HG03060 (cell line): Measurements from ENCODE around the gene SMARCB1.

Experiments
- ATAC-seq: cut with Tn5 transposase; IDR thresholded peaks from one replicate; pipeline ENCODE4 v1.9.1; 2021; ENCODE audit warnings: low read depth, moderate number of reproducible peaks; ENCODE audit not compliant: unreplicated experiment

SMARCB1 gene

DNA sequence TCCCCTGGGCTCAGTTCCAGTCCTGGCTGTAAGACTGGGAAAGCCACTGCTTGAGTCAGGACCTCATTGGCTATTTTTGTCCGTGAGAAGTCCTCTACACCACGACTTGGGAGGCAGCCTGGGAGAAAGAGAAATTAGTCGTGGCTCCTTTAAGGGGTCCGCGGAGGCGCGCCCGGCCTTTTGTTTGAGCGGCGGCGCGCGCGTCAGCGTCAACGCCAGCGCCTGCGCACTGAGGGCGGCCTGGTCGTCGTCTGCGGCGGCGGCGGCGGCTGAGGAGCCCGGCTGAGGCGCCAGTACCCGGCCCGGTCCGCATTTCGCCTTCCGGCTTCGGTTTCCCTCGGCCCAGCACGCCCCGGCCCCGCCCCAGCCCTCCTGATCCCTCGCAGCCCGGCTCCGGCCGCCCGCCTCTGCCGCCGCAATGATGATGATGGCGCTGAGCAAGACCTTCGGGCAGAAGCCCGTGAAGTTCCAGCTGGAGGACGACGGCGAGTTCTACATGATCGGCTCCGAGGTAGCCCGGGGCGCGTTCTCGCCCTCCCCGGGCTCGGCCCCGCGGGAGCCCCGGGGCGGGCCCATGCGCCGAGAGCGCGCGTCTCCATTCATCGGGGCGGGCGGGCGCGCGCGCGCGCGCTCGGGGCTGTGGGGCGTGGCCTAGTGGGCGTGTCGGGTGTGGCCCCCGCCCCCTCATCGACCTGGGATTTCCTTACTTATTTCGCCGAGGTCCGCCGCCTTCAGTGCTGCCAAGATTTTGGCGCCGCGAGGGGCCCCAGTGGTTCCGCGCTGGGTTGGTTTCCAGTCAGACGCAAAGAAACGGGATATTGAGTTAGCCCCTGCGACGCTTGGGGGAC, at the start of gene SMARCB1:
TSS of gene SMARCB1 (plus strand) at position 215 of the 848 bp plus-strand sequence. CDS start at position 419, 204 bp downstream.
- ATAC-seq = peak; percentile 44

- ATAC-seq = no peak
Observed at GRCh38 chr22:23737696-23738095, 49.1 kb upstream of the SMARCB1 start.

DNA sequence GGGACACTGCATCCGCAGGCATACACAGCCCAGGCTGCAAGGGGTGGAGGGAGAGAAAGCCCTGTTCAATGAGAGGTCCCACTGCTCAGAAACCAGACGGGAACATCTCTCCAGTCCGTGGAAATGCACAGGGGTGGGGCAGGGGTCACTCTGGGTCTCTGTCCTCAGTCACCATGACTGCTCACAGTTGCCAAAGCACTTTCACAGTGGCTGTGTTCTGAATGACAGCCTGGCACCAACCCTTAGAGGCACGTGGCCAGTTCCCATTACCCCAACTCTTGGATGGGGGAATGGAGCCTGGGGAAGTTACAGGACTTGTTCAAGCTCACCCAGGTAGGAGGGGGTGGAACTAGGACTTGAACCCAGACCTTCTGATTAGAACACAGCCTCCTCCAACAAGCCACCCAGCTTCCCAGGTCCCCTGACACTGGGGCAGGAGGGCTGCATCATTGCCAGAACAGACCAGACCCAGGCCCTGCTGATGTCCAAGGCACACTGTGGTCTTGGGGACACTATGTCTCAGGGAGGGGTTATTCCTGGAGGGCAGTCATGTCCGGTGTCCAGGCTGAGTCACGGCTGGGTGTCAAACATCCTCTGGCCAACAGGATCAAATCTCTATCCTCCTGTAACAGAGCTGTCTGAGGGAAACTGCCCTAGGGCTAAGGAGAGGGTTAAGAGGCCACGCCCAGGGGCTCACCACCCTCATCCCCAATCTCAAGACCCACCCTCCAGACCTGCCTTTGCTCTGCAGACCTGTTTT, 44.1 kb upstream of the SMARCB1 start:
- no peak for ATAC-seq

DNA sequence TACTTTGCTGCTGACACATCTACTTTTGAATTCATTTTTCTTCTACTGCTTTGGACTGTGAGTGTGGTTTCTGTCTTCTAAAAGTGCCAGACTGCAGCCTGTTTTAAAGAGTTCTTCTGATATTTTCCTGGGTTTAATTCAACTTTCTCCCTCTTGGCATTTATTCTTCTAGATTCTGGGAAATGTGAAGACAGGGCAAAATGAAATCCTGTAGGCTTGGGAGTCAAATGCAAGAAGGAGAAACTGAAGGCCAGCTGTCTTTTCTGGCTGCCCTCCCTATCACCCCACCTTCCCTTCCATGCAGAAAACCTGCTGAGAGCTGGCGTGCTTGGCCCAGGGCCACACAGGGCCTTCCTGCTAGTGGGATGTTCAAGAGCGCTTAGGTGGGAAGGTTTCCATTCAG, 43.5 kb upstream of the SMARCB1 start:
- no peak for ATAC-seq

- ATAC-seq = no peak
Observed at GRCh38 chr22:23744001-23744400, 42.8 kb upstream of the SMARCB1 start.

GRCh38 chr22:23744485-23744884, 42.3 kb upstream of the SMARCB1 start:
- ATAC-seq = no peak

- no peak for ATAC-seq
Observed at GRCh38 chr22:23745791-23746190, 41.0 kb upstream of the SMARCB1 start.

- ATAC-seq = no peak
Observed at GRCh38 chr22:23749841-23750301, 36.9 kb upstream of the SMARCB1 start.

DNA sequence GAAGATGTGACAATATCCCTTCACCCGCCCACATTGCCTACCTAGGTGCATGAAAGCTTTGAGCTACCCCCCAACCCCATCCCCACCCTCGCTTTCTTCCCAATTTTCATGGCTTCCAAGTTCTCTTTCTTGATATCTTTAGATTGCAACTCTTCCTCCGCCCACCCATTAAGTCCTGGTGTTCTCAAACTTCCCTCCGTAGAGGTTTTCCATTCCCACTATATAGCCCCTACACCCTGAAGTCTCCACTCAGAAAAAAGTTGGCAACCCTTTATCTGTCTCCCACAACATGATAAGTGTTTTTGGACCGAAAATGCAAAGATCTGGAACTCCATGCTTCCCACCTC, 36.4 kb upstream of the SMARCB1 start:
- ATAC-seq = no peak

GRCh38 chr22:23750714-23751440, 35.9 kb upstream of the SMARCB1 start, which contains the start of gene ZNF70:
Gene ZNF70 (minus strand): TSS chr22:23751112. CDS start chr22:23745140, 5,972 bp downstream.
- no peak for ATAC-seq

DNA sequence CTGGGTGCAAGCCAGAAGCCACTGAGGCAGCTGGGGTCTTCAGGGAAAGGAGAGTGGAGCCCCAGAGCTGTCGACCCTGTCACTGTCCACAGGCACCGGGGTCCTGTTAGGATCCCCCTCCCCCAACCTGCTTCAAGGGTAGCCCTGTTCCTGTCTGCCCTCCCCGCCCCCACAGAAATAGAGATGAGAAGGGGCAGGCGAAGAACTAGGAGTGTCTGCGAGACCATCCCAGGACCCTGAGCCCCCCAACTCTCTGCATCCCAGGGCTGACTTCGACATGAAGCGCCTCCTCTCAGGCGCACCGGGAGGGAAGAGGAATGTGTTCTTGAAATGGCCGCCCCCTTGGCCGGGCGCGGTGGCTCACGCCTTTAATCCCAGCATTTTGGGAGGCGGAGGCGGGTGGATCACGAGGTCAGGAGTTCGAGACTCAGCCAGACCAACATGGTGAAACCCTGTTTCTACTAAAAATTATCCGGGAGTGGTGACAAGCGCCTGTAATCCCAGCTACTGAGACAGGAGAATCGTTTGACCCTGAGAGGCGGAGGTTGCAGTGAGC, 35.2 kb upstream of the SMARCB1 start:
- ATAC-seq = no peak

DNA sequence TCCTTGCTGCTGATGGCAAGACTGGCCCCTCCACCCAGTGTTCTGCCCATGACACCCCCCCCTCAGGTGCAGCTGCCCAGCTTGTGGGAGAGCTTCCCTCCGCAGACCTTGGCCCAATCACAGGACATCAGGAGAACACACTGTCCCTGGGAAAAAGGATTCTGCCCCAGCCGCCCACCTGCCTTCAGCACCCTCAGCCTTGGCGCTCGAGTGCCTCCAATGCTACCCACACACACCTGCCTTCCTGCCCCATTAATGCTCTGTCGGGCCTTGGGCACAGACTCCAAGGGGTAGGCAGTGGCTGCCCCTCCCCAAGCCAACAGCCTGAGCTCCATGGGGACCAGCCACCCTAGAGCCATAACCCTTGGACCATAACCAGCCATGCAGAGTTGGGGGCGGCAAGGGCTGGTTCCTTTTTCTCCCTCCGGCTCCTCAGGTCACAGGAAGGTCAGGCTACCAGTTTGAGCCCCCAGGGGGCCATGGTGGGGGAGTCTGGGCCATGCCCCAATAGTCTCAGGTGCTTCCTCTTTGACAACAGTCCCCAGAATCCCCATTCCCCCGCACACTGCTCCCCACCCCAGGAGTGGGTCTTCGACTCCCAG, 34.6 kb upstream of the SMARCB1 start:
- ATAC-seq = no peak

DNA sequence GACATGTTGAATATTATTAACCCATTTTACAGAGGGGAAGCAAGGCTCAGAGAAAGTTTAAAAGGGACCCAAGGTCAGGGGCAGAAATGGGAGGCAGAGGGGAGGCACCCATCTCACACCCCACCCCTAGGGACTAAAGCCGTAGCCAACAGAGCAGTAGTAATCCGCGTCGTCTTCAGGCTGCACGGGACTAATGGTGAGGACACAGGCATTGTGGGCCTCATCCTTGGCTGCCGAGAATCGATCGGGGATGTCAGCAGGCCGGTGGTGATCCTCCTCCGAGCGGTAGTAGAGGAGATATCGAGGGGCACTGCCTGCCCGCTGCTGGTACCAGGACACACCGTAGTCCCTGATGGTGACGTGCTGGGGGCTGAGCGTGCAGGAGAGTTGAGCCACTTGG, 34.0 kb upstream of the SMARCB1 start:
- ATAC-seq = no peak

DNA sequence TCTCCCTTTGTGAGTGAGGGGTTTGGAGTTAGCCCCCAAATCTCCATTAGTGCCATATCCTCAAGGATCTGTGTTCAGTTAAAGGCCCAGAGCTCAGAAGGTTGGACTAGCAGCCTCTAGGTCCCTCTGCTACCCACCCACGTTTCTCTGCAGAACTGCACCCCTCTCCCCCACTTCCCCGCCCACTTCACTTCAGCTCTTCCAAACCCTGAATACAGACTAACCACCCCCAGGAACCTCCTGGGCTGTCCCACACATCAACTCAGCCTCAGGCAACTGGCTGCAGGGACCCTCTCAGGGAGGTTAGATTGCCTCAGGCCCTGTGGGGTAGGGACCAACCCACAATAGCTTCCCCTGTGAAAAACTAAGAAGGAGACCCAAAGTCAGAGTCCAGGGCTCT, 33.4 kb upstream of the SMARCB1 start:
- ATAC-seq = no peak

DNA sequence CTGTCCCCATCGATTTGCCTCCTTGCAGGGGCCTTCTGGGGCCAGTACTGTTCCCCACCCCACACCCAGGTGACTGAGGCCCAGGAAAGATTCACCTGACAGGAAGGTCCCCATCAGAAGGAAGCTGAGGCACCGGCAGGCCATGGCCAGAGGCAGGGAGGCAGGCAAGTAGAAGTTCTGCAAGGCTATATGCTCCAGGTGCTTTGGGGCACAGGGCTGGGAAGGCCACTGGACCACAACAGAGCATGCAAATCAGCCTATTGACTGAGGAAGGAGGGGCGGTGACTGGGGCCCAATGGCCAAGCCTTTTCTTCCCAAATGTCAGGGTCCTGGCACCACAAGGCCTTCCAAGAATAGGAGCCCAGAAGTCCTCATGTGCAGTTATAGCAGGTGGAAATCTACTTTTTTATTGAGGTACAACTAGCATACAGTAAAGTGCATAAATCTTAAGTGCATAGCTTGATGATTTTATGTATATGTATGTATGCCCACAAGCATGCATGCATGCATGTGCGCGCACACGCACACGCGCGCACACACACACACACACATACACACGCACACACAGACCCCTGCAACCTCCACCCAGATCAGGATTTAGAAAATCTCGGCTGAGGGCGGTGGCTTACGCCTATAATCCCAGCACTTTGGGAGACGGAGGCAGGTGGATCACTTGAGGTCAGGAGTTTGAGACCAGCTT, 32.4 kb upstream of the SMARCB1 start, which contains the start of gene VPREB3:
TSS of gene VPREB3 (minus strand) at position 206 of the 700 bp plus-strand sequence. CDS start at position 144, 62 bp downstream.
- ATAC-seq = no peak

- ATAC-seq = no peak
Observed at GRCh38 chr22:23754980-23755636, 31.7 kb upstream of the SMARCB1 start.

GRCh38 chr22:23755711-23756110, 31.1 kb upstream of the SMARCB1 start:
- no peak for ATAC-seq

- ATAC-seq = no peak
Observed at GRCh38 chr22:23756891-23757290, 29.9 kb upstream of the SMARCB1 start.

GRCh38 chr22:23759566-23759965, 27.2 kb upstream of the SMARCB1 start:
- ATAC-seq = no peak
